GM18526 (cell line): ENCODE data around the gene VLDLR.

Experiments
- POLR2A ChIP-seq: IDR thresholded peaks from 3 replicates; pipeline ENCODE4 v1.6.1; 2011; ENCODE audit not compliant: insufficient read length; ENCODE audit errors: extremely low read depth

Gene VLDLR

GRCh38 chr9:2676466-2676865 lies 54.9 kb downstream of the VLDLR start:
- no peak for TF ChIP-seq POLR2A

GRCh38 chr9:2677915-2678889 lies 56.6 kb downstream of the VLDLR start:
- TF ChIP-seq POLR2A = no peak

GRCh38 chr9:2679011-2679410 lies 57.4 kb downstream of the VLDLR start:
- no peak for TF ChIP-seq POLR2A

GRCh38 chr9:2681981-2682380 lies 60.4 kb downstream of the VLDLR start:
- TF ChIP-seq POLR2A = no peak

GRCh38 chr9:2686911-2687310 lies 65.3 kb downstream of the VLDLR start:
- no peak for TF ChIP-seq POLR2A

- TF ChIP-seq POLR2A = no peak
These were observed 67.0 kb downstream of the VLDLR start for GRCh38 chr9:2688636-2689035.

- TF ChIP-seq POLR2A = no peak
These were observed 69.6 kb downstream of the VLDLR start for GRCh38 chr9:2691212-2691611.

GRCh38 chr9:2691626-2692025 lies 70.0 kb downstream of the VLDLR start:
- TF ChIP-seq POLR2A = no peak

- TF ChIP-seq POLR2A = no peak
These were observed 71.5 kb downstream of the VLDLR start for GRCh38 chr9:2693056-2693455.

- TF ChIP-seq POLR2A = no peak
These were observed 75.9 kb downstream of the VLDLR start for GRCh38 chr9:2697492-2697891.

GRCh38 chr9:2700398-2700797 lies 78.8 kb downstream of the VLDLR start:
- no peak for TF ChIP-seq POLR2A

- no peak for TF ChIP-seq POLR2A
These were observed 79.4 kb downstream of the VLDLR start for GRCh38 chr9:2700909-2701550.

GRCh38 chr9:2704504-2704903 lies 82.9 kb downstream of the VLDLR start:
- no peak for TF ChIP-seq POLR2A
